ENCODE measurements around the gene SSR1.

DNA sequence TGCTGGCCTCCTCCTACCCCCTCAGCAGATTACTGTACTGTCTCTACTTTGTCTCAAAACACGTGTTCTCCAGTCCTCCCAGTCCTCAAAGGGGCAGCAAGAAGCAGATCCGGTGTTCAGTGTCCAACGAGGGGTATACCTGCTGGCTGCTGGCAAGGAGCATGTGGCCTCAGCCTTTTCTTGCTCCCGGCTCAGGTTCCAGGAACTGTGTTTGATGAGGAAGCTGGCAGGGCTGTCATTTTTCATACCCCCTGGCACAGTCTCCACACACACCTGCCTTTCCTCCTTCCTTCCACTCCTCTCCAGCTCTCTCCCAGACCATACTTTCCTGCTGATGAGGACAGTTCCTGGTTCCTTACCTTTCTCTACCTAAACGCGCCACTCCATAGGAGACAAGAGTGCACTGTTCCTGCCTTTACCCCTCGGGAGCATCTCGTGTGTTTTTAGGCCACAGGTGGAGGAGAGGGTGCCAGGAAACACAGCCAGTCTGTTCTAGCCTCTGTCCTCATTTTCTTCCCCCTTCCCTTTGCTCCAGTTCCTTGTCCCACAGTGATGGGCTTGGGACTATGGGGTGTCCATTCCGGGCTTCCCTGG lies 77.2 kb downstream of the SSR1 start:
- TF ChIP-seq, protein P1, sequence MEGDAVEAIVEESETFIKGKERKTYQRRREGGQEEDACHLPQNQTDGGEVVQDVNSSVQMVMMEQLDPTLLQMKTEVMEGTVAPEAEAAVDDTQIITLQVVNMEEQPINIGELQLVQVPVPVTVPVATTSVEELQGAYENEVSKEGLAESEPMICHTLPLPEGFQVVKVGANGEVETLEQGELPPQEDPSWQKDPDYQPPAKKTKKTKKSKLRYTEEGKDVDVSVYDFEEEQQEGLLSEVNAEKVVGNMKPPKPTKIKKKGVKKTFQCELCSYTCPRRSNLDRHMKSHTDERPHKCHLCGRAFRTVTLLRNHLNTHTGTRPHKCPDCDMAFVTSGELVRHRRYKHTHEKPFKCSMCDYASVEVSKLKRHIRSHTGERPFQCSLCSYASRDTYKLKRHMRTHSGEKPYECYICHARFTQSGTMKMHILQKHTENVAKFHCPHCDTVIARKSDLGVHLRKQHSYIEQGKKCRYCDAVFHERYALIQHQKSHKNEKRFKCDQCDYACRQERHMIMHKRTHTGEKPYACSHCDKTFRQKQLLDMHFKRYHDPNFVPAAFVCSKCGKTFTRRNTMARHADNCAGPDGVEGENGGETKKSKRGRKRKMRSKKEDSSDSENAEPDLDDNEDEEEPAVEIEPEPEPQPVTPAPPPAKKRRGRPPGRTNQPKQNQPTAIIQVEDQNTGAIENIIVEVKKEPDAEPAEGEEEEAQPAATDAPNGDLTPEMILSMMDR (conservative IDR thresholded peaks at IDR 0.05; ENCODE audit: low read length) = no peak
- no peak for TF ChIP-seq EZH2phosphoT487 (IDR thresholded peaks at IDR 0.05; ENCODE audit: borderline replicate concordance, low read depth, low read length)

All from OCI-LY7 (cell line).